ENCODE measurements around the gene MTREX. TPM values are rescaled to one million over a fixed set of nuclear protein-coding genes. Genes with fewer than 3 reads are reported as not detected.
A peak's percentile ranks its signal among the peaks of the same experiment; 100 is the strongest.

MTREX gene
- total RNA-seq (73.1 TPM), polyA plus RNA-seq (ENCODE audit: insufficient read depth in 1 of 8, insufficient read length in 8 of 8, low replicate concordance in 1 of 8) (10 to 100 TPM; 43.9 to 73.0 (median 61.9) TPM)
- long read RNA-seq, donor 1: 0 reads
- long read RNA-seq, donor 2: 0 reads
- long read RNA-seq, donor 3, full-length matches to known transcripts: 5 of 156 reads
- long read RNA-seq, donor 3, partial matches to known transcripts: 132 of 156 reads
- long read RNA-seq, donor 3, other reads (novel, unspliced or antisense): 19 of 156 reads
- long read RNA-seq, donor 4, full-length matches to known transcripts: 1 of 1 reads
- long read RNA-seq, donor 4, partial matches to known transcripts: 0 of 1 reads
- long read RNA-seq, donor 4, other reads (novel, unspliced or antisense): 0 of 1 reads
- long read RNA-seq, donor 5, full-length matches to known transcripts: 2 of 13 reads
- long read RNA-seq, donor 5, partial matches to known transcripts: 11 of 13 reads
- long read RNA-seq, donor 5, other reads (novel, unspliced or antisense): 0 of 13 reads
- long read RNA-seq, donor 6, full-length matches to known transcripts: 4 of 136 reads
- long read RNA-seq, donor 6, partial matches to known transcripts: 90 of 136 reads
- long read RNA-seq, donor 6, other reads (novel, unspliced or antisense): 42 of 136 reads
- long read RNA-seq, donor 7, partial matches to known transcripts: 5 of 5 reads
- long read RNA-seq, donor 7, other reads (novel, unspliced or antisense): 0 of 5 reads
- long read RNA-seq, donor 8, full-length matches to known transcripts: 2 of 2 reads
- long read RNA-seq, donor 8, partial matches to known transcripts: 0 of 2 reads
- long read RNA-seq, donor 8, other reads (novel, unspliced or antisense): 0 of 2 reads
- long read RNA-seq, donor 9, full-length matches to known transcripts: 4 of 108 reads
- long read RNA-seq, donor 9, partial matches to known transcripts: 68 of 108 reads
- long read RNA-seq, donor 9, other reads (novel, unspliced or antisense): 36 of 108 reads
- long read RNA-seq, donor 10, full-length matches to known transcripts: 4 of 218 reads
- long read RNA-seq, donor 10, partial matches to known transcripts: 135 of 218 reads
- long read RNA-seq, donor 10, other reads (novel, unspliced or antisense): 79 of 218 reads
- long read RNA-seq, donor 11, full-length matches to known transcripts: 5 of 81 reads
- long read RNA-seq, donor 11, partial matches to known transcripts: 21 of 81 reads
- long read RNA-seq, donor 11, other reads (novel, unspliced or antisense): 55 of 81 reads

GRCh38 chr5:55307383-55308253 is at the start of gene MTREX, which contains the start of gene DHX29:
Gene MTREX, plus strand, starts transcription at chr5:55307989. Its CDS starts 25 bp downstream, at chr5:55308014.
Gene DHX29, minus strand, starts transcription at chr5:55307694. Its CDS starts 121 bp downstream, at chr5:55307573.
- under 1% methylated on average over 55 of the region's 62 CpGs for WGBS (ENCODE audit: insufficient coverage)
- peak; percentile 98 for DNase-seq
- H3K4me1 ChIP-seq (ENCODE audit: control insufficient read depth, insufficient read depth, low read length): peaks cover 6% of the 10 kb centered on the region
- no peaks in the 10 kb centered on the region for H3K27me3 ChIP-seq (ENCODE audit: control insufficient read depth, insufficient read depth, low read length)
- H3K9me3 ChIP-seq (replicated peaks; ENCODE audit: control insufficient read depth, low read depth, low read length): no peaks in the 10 kb centered on the region
- H3K4me3 ChIP-seq (ENCODE audit: low read length): peak within 1 kb of the TSS; percentile 90
- H3K27ac ChIP-seq (ENCODE audit: low read length): peak within 1 kb of the TSS; percentile 99
- no peaks in the 10 kb centered on the region for H3K36me3 ChIP-seq (ENCODE audit: control insufficient read depth, insufficient read depth, low read length)

GRCh38 chr5:55258339-55258738 is 49.5 kb upstream of the MTREX start:
- Histone ChIP-seq H3K4me1 (ENCODE audit: control insufficient read depth, insufficient read depth, low read length) (no peaks in the 10 kb centered on the region), H3K4me3 (ENCODE audit: low read length) (no peak overlapping the region), H3K27me3 (ENCODE audit: control insufficient read depth, insufficient read depth, low read length) (no peaks in the 10 kb centered on the region), H3K27ac (ENCODE audit: low read length) (no peak overlapping the region), H3K9me3 (replicated peaks; ENCODE audit: control insufficient read depth, low read depth, low read length) (no peaks in the 10 kb centered on the region), H3K36me3 (ENCODE audit: control insufficient read depth, insufficient read depth, low read length) (peaks cover 28% of the 10 kb centered on the region)
- no CpG with 5 or more reads among the region's 3 CpGs for WGBS (ENCODE audit: insufficient coverage)
- DNase-seq: no peak

DNA sequence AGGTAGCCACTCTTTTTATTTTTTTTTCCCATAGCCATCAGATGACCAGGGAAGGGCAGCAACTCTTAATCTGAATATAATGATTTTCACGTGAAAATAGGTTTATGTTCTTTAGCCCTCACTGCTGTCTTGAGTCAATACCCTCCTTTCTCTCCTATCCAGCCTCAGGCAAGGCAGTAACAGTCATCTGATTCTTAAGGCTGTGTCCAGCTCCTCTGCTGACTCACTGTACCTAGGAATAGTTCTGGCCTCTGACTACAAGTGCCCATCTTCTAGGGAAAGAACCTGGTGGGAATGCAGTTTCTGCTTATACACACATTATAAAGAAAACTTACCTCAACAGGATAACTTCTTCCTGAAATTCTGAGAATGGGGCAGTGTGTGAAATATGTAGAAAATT is 31.0 kb upstream of the MTREX start:
- H3K4me1 ChIP-seq (ENCODE audit: control insufficient read depth, insufficient read depth, low read length): no peaks in the 10 kb centered on the region
- H3K27me3 ChIP-seq (ENCODE audit: control insufficient read depth, insufficient read depth, low read length): no peaks in the 10 kb centered on the region
- H3K9me3 ChIP-seq (replicated peaks; ENCODE audit: control insufficient read depth, low read depth, low read length): no peaks in the 10 kb centered on the region
- no peak overlapping the region for H3K27ac ChIP-seq (ENCODE audit: low read length)
- WGBS (ENCODE audit: insufficient coverage): 80% methylated on average over 1 of the region's 1 CpG
- no peak for DNase-seq
- peaks cover 38% of the 10 kb centered on the region for H3K36me3 ChIP-seq (ENCODE audit: control insufficient read depth, insufficient read depth, low read length)
- no peak overlapping the region for H3K4me3 ChIP-seq (ENCODE audit: low read length)

- no peak for DNase-seq
- Histone ChIP-seq H3K27me3 (ENCODE audit: control insufficient read depth, insufficient read depth, low read length) (no peaks in the 10 kb centered on the region), H3K9me3 (replicated peaks; ENCODE audit: control insufficient read depth, low read depth, low read length) (no peaks in the 10 kb centered on the region), H3K36me3 (ENCODE audit: control insufficient read depth, insufficient read depth, low read length) (peaks cover 37% of the 10 kb centered on the region), H3K4me1 (ENCODE audit: control insufficient read depth, insufficient read depth, low read length) (no peaks in the 10 kb centered on the region), H3K4me3 (ENCODE audit: low read length) (no peak overlapping the region), H3K27ac (ENCODE audit: low read length) (no peak overlapping the region)
- 75% methylated on average over 4 of the region's 4 CpGs for WGBS (ENCODE audit: insufficient coverage)
These were observed 29.0 kb upstream of the MTREX start for GRCh38 chr5:55278778-55279177.

GRCh38 chr5:55286411-55286933 is 21.3 kb upstream of the MTREX start:
- no peak for DNase-seq
- no CpG with 5 or more reads among the region's 1 CpG for WGBS (ENCODE audit: insufficient coverage)
- Histone ChIP-seq H3K27ac (ENCODE audit: low read length) (no peak overlapping the region), H3K4me1 (ENCODE audit: control insufficient read depth, insufficient read depth, low read length) (no peaks in the 10 kb centered on the region), H3K36me3 (ENCODE audit: control insufficient read depth, insufficient read depth, low read length) (peaks cover 31% of the 10 kb centered on the region), H3K9me3 (replicated peaks; ENCODE audit: control insufficient read depth, low read depth, low read length) (no peaks in the 10 kb centered on the region), H3K27me3 (ENCODE audit: control insufficient read depth, insufficient read depth, low read length) (no peaks in the 10 kb centered on the region), H3K4me3 (ENCODE audit: low read length) (no peak overlapping the region)

DNA sequence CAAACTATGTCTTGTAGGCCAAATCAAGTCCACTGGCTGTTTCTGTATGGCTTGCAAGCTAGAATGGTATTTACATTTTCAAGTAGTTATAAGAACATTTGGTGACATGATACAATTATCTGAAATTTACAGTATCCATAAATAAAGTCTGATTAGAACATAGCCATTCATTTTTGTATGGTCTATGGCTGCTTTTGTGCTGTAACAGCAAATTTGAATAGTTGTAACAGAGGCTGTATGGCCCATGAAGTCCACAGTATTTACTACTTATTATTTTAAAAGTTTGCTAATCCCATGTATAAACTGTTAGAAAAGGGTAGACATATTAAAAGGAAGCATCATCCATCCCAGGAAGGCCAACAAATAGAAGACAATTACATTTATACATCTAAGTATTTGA is 18.0 kb upstream of the MTREX start:
- no peaks in the 10 kb centered on the region for H3K27me3 ChIP-seq (ENCODE audit: control insufficient read depth, insufficient read depth, low read length)
- H3K9me3 ChIP-seq (replicated peaks; ENCODE audit: control insufficient read depth, low read depth, low read length): peaks cover 1% of the 10 kb centered on the region
- peaks cover 34% of the 10 kb centered on the region for H3K36me3 ChIP-seq (ENCODE audit: control insufficient read depth, insufficient read depth, low read length)
- H3K4me1 ChIP-seq (ENCODE audit: control insufficient read depth, insufficient read depth, low read length): no peaks in the 10 kb centered on the region
- H3K4me3 ChIP-seq (ENCODE audit: low read length): no peak overlapping the region
- no peak overlapping the region for H3K27ac ChIP-seq (ENCODE audit: low read length)
- no peak for DNase-seq

DNA sequence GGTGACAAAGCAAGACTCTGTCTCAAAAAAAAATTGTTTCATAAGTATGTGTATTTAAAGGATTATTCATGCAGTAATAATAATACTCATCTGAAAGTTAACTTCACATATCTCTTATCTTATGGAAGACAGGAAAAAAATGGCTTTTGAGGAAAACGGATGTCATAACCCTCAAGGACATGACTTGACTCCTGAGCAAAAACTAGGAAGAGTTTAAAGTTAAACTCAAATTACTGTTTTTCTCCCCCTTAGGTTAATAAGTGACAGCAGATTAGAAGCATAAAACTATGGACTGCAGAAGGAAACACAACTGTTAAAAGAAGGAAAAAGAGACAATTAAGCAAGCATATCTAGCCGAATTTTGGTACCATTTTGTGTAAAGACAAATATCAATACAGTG is 16.8 kb upstream of the MTREX start:
- Histone ChIP-seq H3K27ac (ENCODE audit: low read length) (no peak overlapping the region), H3K27me3 (ENCODE audit: control insufficient read depth, insufficient read depth, low read length) (no peaks in the 10 kb centered on the region), H3K4me1 (ENCODE audit: control insufficient read depth, insufficient read depth, low read length) (no peaks in the 10 kb centered on the region), H3K36me3 (ENCODE audit: control insufficient read depth, insufficient read depth, low read length) (peaks cover 27% of the 10 kb centered on the region), H3K9me3 (replicated peaks; ENCODE audit: control insufficient read depth, low read depth, low read length) (peaks cover 3% of the 10 kb centered on the region), H3K4me3 (ENCODE audit: low read length) (no peak overlapping the region)
- WGBS (ENCODE audit: insufficient coverage): no CpG with 5 or more reads among the region's 2 CpGs
- DNase-seq: no peak

DNA sequence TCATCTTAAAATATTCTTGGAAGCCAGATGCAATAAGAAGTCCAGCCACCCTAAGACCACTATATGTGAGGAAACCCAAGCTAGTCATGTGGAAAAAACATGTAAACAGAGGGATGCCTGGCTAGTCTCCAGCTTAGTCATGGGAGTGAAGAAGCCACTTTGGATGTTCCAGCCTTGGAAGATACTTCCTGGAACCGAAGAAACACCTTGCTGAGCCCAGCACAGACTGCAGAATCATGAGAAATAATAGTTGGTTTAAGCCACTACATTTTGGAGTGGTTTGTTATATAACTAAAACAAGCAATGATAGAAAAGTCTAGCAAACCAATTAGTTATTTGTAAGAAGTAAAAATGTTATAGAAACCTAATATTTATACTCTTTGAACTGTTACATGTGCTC is 12.9 kb upstream of the MTREX start:
- H3K4me3 ChIP-seq (ENCODE audit: low read length): no peak overlapping the region
- no peaks in the 10 kb centered on the region for H3K4me1 ChIP-seq (ENCODE audit: control insufficient read depth, insufficient read depth, low read length)
- H3K36me3 ChIP-seq (ENCODE audit: control insufficient read depth, insufficient read depth, low read length): peaks cover 14% of the 10 kb centered on the region
- DNase-seq: no peak
- WGBS (ENCODE audit: insufficient coverage): no CpG with 5 or more reads among the region's 1 CpG
- H3K27ac ChIP-seq (ENCODE audit: low read length): no peak overlapping the region
- peaks cover 3% of the 10 kb centered on the region for H3K9me3 ChIP-seq (replicated peaks; ENCODE audit: control insufficient read depth, low read depth, low read length)
- H3K27me3 ChIP-seq (ENCODE audit: control insufficient read depth, insufficient read depth, low read length): no peaks in the 10 kb centered on the region

- Histone ChIP-seq H3K9me3 (replicated peaks; ENCODE audit: control insufficient read depth, low read depth, low read length) (peaks cover 5% of the 10 kb centered on the region), H3K4me3 (ENCODE audit: low read length) (no peak overlapping the region), H3K27me3 (ENCODE audit: control insufficient read depth, insufficient read depth, low read length) (no peaks in the 10 kb centered on the region), H3K27ac (ENCODE audit: low read length) (no peak overlapping the region), H3K36me3 (ENCODE audit: control insufficient read depth, insufficient read depth, low read length) (peaks cover 8% of the 10 kb centered on the region), H3K4me1 (ENCODE audit: control insufficient read depth, insufficient read depth, low read length) (peaks cover 4% of the 10 kb centered on the region)
- 100% methylated on average over 2 of the region's 2 CpGs for WGBS (ENCODE audit: insufficient coverage)
- DNase-seq: no peak
These were observed 6.9 kb upstream of the MTREX start for GRCh38 chr5:55300890-55301289.

All from muscle of leg (tissue), 16 donors.